Urothelium cell line (cell line): Measurements from ENCODE around the gene LIN28A.
A peak's percentile ranks its signal among the peaks of the same experiment; 100 is the strongest.
"Not testable (repeated sequence)": the region's sequence is repeated elsewhere in the genome, so short reads cannot be mapped to it uniquely, and the experiment has no call there.

Experiments used
- DNase-seq: peaks from one replicate; pipeline ENCODE4 v3.0.0; 2011; ENCODE audit warnings: low spot score, mixed read lengths
- FAIRE-seq: peaks from 2 replicates; lab custom pipeline; 2011; peaks lifted over from hg19 to GRCh38; lab: Jason Lieb, UNC

Gene LIN28A, protein sequence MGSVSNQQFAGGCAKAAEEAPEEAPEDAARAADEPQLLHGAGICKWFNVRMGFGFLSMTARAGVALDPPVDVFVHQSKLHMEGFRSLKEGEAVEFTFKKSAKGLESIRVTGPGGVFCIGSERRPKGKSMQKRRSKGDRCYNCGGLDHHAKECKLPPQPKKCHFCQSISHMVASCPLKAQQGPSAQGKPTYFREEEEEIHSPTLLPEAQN

DNA sequence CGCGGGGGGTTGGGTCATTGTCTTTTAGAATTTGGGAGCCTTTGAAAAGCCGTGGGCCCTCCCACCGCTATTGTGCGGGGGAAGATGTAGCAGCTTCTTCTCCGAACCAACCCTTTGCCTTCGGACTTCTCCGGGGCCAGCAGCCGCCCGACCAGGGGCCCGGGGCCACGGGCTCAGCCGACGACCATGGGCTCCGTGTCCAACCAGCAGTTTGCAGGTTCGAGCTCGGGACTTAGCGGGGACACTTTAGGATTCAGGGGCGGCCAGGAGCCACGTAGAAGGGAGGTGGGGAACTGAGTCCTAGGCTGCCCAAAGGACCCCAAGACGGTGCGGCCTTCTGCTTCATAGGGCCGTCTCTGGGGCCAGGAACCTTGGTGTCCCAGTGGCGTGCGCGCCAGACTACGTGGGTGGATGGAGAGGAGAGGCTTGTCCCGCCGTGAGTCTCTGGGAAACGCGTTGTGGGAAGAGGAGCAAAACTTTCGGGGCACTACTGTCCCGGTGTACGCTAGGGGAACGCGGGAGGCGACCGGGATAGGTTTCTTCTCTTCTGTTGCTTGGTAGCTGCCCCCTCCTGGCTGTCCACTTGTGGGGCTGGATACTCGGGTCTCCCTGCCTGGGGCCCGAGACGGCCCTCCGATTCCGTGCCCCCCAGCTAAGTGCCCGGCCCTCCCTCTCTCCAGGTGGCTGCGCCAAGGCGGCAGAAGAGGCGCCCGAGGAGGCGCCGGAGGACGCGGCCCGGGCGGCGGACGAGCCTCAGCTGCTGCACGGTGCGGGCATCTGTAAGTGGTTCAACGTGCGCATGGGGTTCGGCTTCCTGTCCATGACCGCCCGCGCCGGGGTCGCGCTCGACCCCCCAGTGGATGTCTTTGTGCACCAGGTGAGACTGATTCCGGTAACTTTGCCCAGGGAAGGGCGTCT, at the start of gene LIN28A:
Gene LIN28A, plus strand, starts transcription at position 112 of the 918 bp plus-strand sequence. Its CDS starts 75 bp downstream, at position 187.
- no peak for DNase-seq
- no peak for FAIRE-seq

DNA sequence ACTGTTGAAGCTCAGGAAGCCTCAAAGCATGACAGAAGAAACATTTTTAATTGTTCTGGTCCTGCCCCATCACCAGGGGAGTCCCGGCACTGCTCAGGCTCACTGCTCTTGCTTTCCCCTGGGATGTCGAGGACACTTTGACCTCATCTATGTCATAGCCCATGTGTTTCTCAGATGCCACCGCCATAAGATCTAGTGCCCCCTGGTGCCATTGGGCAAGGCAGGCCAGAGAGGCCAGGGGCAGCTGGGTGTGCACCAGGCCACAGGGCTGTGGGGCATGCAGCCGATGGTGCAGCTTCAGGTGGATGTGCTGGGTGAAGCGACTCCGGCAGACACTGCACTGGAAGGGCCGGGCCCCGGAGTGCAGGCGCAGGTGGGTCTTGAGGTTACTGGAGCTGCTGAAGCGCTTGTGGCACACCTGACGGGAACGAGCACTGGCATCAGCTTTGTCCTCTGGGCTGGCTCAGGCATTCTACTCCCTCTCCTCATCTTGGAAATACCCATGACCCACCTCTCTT, 49.0 kb upstream of the LIN28A start:
- FAIRE-seq (no peak), DNase-seq (no peak)

DNA sequence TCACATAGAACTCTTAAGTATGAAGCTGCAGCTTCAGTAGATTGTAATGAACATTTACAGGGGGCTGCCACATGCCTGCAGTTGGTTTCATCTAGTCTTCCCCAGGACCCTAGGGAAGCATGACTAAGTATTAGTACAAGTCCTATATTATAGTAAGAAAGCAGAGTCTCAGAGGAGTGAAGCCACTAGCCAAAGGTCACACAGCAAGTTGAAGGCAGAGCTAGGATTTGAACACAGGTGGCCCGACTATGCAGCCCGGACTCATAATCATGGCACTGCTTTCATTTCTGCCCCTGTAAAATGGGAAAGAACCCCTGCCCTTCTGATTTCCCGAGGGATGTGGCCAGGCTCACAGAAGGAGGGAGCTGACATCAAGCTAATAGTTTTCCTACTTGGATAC, 48.3 kb upstream of the LIN28A start:
- FAIRE-seq (no peak), DNase-seq (no peak)

DNA sequence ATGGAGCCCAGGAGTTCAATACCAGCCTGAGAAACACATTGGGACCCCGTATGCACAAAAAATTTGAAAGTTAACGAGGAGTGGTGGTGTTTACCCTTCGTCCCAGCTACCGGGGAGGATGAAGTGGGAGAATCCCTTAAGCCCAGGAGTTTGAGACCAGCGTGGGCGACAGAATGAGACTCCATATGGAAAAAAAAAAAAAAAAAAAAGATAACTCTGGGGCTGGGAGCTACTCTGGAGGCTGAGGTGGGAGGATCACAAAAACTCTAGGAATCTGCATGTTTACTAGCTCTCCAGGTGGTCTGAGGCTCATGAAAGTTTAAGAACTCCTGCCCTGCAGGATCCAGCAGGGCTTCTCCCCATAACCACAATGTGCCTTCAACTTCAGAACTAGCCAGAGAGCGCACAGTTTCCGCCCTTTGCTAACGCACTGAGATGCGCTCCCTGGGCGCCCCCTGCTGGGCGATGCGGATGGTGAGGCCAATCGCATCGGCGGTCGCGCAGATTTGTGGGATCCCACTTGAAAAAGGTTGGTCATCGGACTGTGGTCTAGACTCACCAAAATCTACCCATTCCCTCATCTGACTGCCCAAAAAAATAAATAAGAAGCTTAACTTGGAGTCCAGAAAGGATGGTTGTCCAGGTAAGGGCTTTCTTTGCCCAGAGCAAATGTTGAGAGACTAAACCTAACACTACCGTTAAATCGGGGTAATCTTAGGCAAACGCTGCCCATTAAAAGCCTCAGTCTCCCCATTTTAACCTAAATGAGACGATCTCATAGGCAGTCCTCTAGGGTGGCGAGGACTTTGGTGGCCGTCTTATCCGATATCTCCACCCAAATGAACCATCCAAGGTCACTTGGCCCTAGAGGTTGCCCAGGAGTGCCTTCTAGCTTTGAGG, 46.8 kb upstream of the LIN28A start:
- FAIRE-seq = no peak

DNA sequence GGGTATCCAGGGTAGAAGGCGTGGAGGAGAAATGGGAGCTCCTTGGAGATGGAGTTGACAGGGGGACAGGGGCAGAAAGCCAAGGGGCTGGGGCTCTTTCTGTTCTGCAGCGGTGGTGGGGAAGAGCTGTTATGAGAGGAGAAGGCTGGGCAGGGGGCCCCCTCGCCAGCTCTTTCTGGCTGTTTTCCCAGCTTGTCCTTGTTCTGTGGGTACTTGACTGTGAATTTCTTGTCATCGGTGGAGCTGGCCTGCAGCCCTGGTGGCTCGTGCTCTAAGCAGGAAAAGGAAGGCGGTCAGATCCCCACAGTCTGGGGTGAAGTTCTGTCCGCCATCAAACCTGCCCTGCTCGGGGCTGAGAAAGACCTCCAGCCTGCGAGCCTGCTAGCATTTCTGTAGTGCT, 45.7 kb upstream of the LIN28A start:
- DNase-seq (no peak), FAIRE-seq (no peak)

More for the DNA sequence above, 46.8 kb upstream of the LIN28A start:
- DNase-seq = peak; percentile 82

DNA sequence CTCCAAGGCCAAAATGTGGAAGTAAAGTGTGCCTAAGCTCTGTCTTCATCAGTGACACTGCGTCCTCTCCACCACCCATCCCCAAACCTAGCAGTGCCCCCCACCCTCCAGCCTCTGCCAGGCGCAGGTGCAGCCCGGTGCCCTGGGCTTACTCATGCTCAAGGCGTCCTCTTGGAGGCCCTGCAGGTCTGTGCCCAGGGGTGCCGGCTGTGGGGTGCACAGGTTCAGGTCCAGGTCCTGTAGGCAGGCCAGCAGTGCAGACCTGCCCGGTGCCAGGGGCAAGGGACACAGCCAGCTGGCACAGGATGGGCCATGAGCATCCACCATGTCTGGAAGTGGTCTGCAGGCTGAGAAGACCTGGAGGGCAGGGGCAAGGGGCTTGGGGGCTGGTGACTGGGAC, 43.2 kb upstream of the LIN28A start:
- FAIRE-seq = no peak

DNA sequence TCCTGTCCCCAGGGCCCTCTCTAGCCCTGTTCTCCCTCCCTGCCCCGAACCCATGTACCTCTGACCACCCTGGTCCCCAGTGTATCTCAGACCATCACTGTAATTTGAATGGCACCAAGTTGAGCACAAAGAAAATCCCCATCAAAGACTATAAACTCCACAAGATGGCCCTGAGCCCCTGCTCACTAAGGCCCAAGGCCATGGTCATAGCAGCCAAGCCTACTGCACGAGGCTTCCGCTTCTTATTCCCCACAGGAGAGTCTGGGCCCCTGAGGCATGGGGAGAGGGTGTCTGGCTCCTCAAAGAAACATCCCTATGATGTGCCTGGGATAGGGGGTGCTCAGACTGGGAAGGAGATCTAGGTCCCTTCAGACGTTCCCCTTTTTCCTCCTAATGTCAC, 42.6 kb upstream of the LIN28A start:
- FAIRE-seq (no peak), DNase-seq (no peak)

More for the DNA sequence above, 43.2 kb upstream of the LIN28A start:
- DNase-seq = no peak

DNA sequence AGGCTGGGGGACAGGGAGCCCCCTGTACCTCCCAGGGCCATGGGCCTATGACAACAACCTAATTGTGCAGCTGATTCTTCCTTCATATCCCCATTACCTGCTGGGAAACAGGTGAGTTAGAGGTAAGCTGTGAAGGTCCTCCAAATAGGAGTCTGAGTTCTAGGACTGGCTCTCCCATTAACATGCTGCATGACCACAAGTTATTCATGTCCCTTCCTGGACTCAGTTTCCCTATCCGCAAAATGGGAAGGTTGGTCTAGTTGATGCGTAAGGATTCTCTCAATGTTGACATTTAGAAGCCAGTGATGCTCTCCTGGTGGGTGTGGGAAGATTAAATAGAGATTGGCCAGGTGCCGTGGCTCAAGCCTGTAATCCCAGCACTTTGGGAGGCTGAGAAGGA, 42.1 kb upstream of the LIN28A start:
- DNase-seq (no peak), FAIRE-seq (no peak)

DNA sequence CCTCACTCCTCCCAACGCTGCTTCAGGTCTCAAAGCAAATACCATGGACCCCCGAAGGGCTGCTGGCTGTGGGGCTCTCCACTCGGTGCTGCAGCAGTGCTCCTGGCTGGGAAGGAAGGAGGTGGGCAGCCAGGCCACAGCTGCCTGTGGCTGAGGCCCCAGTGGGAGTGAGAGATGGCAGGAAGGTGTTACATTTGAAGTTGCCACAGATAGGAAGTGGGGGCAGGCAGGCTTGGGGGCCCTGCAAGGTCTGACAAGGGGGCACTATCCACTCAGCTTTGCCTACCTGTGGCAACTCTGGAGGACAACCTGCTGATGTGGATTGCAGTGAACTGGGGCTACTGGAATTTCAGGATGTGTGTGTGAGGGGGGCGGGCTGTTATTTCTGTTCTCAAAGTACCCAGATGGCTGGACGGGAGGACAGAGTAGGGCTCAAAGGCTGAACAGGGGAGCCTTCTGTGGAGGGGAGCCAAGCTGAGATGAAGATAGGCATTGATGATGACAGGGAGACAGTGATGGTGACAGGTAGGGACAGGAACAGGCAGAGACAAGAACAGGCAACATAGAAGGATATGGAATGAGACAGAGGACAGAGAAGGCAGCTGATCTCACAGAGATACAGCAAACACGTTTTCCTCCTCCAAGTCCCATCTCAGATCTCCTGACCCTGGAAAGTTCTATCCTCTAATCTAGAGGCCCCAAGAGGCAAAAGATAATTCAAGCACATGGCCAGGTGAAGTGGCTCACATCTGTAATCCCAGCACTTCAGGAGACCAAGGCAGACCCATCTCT, 39.8 kb upstream of the LIN28A start:
- FAIRE-seq (no peak), DNase-seq (no peak)

DNA sequence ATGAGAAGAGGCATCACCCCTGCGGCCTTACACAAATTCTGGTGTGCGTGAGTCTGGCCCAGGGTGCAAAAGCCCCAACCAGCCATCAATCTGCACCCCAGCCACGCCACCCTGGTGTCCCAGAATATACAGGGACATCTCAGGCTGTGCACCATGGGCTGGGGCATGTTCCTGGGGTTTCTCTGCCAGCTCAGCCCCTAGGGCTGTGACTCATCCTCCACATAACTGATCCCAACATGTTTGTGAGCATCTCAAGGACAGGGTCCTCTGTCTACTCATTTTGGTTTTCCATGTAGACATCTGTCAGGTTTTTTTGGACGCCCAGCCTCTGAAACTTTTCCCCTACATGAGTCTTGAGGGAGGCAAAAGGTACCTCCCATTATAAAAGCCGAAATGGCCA, 38.6 kb upstream of the LIN28A start:
- FAIRE-seq (no peak), DNase-seq (peak; percentile 49)

DNA sequence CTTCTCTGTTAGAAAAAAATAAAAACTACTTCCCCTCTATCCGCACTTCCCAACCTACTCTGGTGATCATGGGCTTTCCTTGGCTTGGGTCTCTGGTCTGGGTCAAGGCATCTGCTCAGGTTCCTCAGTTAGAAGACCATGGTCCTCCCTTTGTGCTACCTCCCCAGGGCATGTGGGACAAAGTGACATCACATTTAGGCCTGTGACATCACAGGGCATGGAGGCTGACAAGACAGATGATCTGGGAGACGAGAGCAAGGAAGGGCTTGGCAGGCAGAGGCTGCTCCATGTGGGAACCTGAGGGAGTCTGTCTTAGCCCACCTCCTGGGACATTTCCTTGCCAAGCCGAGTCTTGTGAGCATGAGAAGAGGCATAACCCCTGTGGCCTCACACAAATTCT, 38.0 kb upstream of the LIN28A start, which contains the start of gene ZNF683:
Gene ZNF683, minus strand, starts transcription at position 140 of the 400 bp plus-strand sequence. CDS start 4,179 bp downstream, outside the sequence.
- not testable (repeated sequence) for FAIRE-seq, DNase-seq

DNA sequence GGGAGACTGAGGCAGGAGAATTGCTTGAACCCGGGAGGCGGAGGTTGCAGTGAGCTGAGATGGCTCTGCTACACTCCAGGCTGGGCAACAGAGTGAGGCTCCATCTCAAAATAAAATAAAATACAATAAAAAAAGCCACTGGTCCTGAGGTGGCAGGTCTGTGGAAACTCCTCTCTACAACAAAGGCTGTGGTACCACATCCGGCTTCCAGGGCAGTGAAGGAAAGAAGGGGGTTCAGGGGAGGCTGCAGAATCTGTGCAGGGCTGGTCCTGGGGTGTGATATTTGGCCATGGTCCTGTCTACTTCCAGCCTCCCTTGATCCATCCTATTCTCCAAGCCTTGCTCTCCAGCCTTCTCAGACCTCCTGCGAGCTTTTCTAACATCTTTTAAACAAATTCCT, 37.3 kb upstream of the LIN28A start:
- FAIRE-seq (no peak), DNase-seq (no peak)

DNA sequence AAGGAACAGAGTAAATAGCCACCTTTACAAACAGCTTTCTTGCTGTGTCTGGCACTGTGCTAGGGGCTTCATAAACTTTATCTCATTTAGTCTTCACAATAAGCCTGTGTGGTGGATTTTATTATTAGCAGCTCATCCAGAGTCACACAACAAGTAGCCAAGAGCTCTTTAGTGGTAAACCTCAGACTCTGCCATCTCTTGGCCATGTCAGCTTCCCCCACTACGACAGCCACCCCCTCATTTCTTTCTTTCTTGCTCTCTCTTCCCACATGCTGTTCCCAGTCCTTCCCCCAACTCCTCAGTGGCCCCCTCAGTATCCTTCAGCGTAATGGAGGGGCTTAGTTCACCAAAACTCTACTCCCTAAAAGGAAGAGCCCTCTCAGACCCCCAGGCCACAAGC, 36.8 kb upstream of the LIN28A start:
- no peak for DNase-seq
- no peak for FAIRE-seq

DNA sequence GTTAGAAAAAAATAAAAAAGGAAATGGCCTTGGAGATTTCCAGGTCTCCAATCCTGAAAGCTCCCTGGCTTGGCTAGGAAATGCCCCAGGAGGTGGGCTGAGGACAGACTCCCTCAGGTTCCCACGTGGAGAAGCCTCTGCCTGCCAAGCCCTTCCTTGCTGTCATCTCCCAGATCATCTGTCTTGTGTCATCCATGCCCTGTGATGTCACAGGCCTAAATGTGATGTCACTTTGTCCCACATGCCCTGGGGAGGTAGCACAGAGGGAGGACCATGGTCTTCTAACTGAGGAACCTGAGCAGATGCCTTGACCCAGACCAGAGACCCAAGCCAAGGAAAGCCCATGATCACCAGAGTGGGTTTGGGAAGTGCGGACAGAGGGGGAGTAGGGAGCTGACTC, 36.3 kb upstream of the LIN28A start:
- DNase-seq, FAIRE-seq: not testable (repeated sequence)

DNA sequence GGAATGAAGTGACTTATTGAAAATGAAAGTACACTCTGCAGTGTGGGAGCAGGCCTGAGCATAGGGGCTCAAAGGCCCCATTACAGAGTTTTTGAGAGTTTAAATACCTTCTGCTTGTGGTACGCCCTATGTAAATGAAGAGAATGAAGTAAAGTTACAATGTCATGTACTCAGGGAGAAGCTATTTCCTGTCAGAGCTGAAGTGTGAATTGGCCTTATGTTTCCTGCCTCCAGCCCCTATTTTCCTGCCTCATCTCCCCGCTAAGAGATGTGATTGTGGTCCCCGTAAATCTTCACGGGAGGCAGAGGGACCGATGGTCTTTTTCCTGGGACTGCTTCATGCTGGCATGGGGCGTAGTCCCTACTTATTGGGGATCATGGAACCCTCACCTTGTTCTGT, 35.5 kb upstream of the LIN28A start:
- no peak for FAIRE-seq
- DNase-seq = no peak

DNA sequence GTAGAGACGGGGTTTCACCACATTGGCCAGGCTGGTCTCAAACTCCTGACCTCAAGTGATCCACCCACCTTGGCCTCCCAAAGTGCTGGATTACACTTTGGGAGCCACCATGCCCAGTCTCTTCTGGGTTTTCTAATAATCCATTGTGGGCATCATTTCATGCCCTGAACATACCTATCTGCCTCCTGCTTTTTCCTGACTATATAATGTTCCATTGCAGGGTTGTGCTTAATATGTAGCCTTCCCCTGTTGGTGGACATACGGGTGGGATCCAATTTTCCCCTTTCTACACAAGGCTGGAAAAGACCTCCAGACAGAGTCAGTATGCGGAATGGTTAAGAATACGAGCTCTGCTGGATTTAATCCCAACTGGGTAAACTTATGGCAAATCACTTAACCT, 34.6 kb upstream of the LIN28A start:
- no peak for FAIRE-seq

DNA sequence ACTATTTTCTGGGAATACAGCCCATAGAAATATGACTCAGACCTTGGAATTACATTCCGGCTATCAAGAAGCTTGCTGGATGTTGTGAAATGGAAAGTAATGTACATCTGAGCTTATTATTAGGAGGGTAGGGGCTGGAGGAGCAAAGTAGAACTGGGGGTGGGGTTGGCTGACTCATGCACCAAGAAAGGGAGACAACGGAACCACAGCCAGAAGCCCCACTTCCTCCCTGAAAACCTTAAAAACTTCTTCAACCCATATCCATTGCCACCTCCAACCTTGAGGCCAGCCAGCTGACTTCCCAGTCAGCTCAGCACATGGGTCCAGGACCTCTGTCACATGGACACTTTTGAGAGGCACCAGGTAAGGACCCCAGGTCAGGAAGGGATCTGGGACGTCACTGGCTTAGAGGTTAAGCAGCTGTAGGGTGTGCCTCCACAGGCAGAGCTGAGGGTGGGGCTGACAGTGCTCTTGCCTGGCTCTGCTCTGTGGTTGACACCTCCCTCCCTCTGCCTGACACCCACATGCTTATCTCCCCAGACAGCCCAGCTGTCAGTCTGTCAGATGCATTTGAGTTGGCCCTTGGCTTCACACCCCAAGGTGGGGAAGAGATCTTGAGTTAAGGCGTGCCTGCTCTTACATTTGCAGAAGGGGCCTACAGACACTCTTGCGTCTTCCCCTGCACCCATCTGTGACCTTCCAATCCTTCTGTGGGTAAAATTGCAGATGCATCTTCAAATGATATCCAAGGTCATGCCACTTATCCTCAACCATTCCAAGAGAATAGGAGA, 32.3 kb upstream of the LIN28A start:
- DNase-seq = peak; percentile 78

More for the DNA sequence above, 34.6 kb upstream of the LIN28A start:
- no peak for DNase-seq

DNA sequence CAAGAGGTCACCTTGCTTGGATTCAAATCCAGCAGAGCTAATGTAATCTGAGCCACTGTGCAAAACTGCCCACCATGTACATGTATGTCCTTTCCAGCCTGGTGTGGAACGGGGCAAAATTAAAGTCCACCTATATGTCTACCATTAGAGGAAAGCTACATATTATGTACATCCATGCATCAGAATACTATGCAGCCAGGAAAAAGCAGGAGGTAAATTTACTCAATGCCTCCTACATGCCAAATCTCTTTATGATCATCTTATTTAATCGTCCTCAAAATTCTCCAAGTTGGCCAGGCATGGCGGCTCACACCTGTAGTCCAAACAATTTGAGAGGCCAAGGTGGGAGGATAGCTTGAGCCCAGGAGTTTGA, 31.8 kb upstream of the LIN28A start:
- DNase-seq = no peak
- no peak for FAIRE-seq

More for the DNA sequence above, 32.3 kb upstream of the LIN28A start:
- no peak for FAIRE-seq

DNA sequence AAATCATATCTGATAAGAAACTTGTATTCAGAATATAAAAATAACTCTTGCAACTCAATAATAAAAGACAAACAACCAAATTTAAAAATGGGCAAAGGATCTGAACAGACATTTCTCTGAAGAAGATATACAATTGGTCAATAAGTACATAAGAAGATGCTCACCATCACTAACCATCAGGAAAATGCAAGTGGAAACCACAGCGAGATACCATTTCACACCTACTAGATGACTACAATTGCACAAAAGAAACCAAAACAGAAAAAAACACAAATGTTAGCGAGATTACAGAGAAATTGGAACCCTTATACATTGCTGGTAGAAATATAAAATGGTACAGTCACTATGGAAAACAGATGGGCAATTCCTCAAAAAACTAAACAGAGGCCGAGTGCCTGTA, 26.5 kb upstream of the LIN28A start:
- DNase-seq (no peak), FAIRE-seq (no peak)
